AG09319 (cell line): ENCODE data around the gene TLNRD1.

Experiments
- DNase-seq: peaks from one replicate; pipeline ENCODE4 v3.0.0-alpha.2; 2010; ENCODE audit warnings: low read depth; ENCODE audit errors: extremely low read depth
- CTCF ChIP-seq: IDR thresholded peaks from 2 replicates; pipeline ENCODE4 v1.5.1; 2011; ENCODE audit warnings: low read depth, mild to moderate bottlenecking, inconsistent platforms, low read length, moderate library complexity

Gene TLNRD1

DNA sequence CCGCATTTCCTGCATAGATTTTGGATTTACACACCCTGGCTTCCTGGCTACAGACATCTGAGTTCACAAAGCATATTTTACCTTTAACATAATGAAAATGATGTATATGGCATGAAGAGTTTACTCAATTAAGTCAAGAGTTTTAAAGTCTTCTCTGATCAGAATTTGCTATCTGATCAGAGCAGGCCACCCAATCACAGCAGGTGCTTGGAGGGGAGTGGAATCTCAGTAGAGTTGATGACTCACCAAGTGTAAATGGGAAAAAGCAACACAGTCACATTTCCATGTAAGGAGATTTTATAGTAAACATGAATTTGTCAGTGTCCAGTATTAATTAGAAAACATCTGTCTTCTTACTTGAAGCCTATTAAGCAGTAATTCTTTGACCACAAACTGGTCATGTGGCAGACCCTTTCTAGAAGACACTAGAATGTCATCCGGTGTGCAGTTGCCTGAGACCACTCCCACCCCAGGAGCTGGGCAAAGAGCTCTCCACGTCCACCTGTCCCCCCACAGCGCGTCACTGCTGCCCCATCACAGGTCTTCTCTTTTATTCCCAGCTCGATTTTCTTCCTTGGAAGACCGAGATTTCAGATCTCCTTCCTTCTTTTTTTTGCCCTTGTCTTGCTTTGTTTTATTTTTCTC, 21.9 kb upstream of the TLNRD1 start:
- no peak for DNase-seq
- no peak for TF ChIP-seq CTCF

GRCh38 chr15:80979538-80980200, 21.1 kb upstream of the TLNRD1 start:
- TF ChIP-seq CTCF = no peak
- no peak for DNase-seq

DNA sequence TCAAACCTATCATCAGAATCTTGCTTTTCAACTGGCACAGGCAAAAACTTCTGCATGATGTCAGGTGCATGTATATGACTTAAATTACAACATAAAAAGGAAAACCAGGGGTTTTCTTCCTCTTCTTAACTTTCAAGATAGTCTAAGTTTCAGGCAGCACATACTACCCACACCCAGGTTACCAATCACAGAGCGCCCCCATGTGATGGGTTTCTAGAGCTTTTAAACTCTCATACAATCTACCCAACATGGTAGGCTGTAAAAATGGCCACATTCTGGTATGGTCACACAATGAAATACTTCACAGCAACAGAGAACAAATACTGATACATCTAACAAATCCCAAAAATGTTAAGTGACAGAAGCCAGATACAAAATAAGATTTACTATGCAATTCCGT, 18.5 kb upstream of the TLNRD1 start:
- no peak for DNase-seq
- no peak for TF ChIP-seq CTCF

- no peak for TF ChIP-seq CTCF
- no peak for DNase-seq
These were observed 17.9 kb upstream of the TLNRD1 start for GRCh38 chr15:80982839-80983238.

DNA sequence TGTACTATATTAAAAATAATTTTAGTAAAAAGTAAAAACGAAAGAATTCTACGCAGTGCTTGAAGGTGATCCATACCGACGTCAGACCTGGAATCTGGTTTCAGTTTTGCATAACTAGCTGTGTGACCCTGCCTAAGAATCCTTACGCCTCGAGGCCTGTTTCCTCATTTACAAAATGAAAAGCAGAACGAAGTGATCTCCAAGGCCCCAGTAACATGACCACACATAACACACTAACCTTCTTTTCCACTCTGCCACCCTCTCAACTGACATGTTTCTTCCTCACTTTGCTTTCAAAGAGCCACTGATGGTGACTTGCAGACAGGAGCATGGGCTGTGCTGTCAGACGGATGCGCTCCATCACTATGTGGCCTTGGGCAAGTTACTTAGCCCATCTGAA, 15.9 kb upstream of the TLNRD1 start:
- TF ChIP-seq CTCF = no peak
- no peak for DNase-seq

- DNase-seq = no peak
- no peak for TF ChIP-seq CTCF
These were observed 14.7 kb upstream of the TLNRD1 start for GRCh38 chr15:80985981-80986380.

- no peak for DNase-seq
- no peak for TF ChIP-seq CTCF
These were observed 14.2 kb upstream of the TLNRD1 start for GRCh38 chr15:80986487-80986886.
